RWPE2 (cell line): ENCODE results near the gene PRKAG2.

Source experiments
- ATAC-seq: fragments of 200-7000 bp; cut with Tn5 transposase; 3 replicates; pipeline ENCODE4 v1.9.1; 2021; ENCODE audit warnings: low read depth
- DNase-seq: peaks from one replicate; pipeline ENCODE4 v3.0.0-alpha.2; 2020; ENCODE audit warnings: low spot score
- H3K27ac ChIP-seq: fragments of 450-650 bp; 2 replicates; pipeline ENCODE4 v1.5.1; 2017; ENCODE audit warnings: mild to moderate bottlenecking; ENCODE audit not compliant: poor library complexity, severe bottlenecking
- H3K27me3 ChIP-seq: fragments of 250-450 bp; sonication (Bioruptor Pico); 2 replicates; pipeline ENCODE4 v1.5.1; 2021; ENCODE audit warnings: mild to moderate bottlenecking, moderate library complexity; ENCODE audit not compliant: insufficient read depth, poor library complexity, severe bottlenecking
- H3K36me3 ChIP-seq: fragments of 250-450 bp; sonication (Bioruptor Pico); 2 replicates; pipeline ENCODE4 v1.5.1; 2020; ENCODE audit warnings: low read depth, mild to moderate bottlenecking, moderate library complexity
- H3K4me1 ChIP-seq: fragments of 250-450 bp; sonication (Bioruptor Pico); 2 replicates; pipeline ENCODE4 v1.5.1; 2021; ENCODE audit warnings: mild to moderate bottlenecking, moderate library complexity; ENCODE audit not compliant: insufficient read depth, poor library complexity, severe bottlenecking
- H3K4me3 ChIP-seq: fragments of 250-450 bp; sonication (Bioruptor Pico); 2 replicates; pipeline ENCODE4 v1.5.1; 2021; ENCODE audit warnings: mild to moderate bottlenecking, moderate library complexity; ENCODE audit not compliant: severe bottlenecking
- H3K9me3 ChIP-seq: fragments of 250-450 bp; sonication (Bioruptor Pico); 2 replicates; pipeline ENCODE4 v1.5.1; 2021; ENCODE audit warnings: mild to moderate bottlenecking, moderate library complexity; ENCODE audit not compliant: severe bottlenecking
- TF ChIP-seq, protein P1 (sequence below): fragments of 450-650 bp; IDR thresholded peaks from one replicate; pipeline ENCODE4 v1.5.1; 2017; ENCODE audit warnings: mild to moderate bottlenecking, moderate library complexity; ENCODE audit not compliant: poor library complexity, severe bottlenecking

PRKAG2 gene

DNA sequence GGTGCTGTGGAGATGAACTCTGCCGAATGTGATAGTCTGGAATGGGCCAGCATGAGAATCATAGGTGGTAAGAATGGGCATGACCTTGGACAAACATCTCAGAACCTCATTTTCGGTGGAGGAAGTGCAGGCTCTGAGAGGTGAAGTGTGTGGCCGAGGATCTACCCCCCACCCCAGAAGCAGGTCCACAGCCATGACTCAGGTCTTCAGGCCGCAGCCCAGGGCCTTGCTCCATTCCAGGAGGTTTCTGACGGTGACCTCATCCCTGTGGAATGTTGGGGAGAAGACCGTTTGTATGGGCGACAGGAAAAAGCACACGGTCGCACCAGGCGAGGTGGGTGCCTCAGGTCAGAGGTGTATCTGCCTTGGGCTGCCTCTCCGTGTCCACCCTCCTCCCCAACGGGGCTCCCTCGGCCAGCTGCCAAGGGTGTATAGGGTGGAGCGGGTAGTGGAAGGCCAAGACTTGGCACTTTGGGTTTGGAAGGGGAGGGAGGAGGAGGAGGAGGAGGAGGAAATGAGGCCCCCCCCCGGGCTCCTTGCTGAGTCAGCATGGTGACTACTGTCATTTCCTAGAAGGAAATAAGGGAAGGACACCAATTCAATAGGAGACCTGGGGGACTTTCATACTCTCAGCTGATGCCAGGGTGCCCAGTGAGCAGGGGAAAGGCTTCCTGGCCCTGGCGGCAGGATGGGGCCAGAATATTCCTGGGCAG is 189.2 kb downstream of the PRKAG2 start:
- DNase-seq (peak; percentile 98), ATAC-seq (peak; percentile 94)
- TF ChIP-seq, protein P1, sequence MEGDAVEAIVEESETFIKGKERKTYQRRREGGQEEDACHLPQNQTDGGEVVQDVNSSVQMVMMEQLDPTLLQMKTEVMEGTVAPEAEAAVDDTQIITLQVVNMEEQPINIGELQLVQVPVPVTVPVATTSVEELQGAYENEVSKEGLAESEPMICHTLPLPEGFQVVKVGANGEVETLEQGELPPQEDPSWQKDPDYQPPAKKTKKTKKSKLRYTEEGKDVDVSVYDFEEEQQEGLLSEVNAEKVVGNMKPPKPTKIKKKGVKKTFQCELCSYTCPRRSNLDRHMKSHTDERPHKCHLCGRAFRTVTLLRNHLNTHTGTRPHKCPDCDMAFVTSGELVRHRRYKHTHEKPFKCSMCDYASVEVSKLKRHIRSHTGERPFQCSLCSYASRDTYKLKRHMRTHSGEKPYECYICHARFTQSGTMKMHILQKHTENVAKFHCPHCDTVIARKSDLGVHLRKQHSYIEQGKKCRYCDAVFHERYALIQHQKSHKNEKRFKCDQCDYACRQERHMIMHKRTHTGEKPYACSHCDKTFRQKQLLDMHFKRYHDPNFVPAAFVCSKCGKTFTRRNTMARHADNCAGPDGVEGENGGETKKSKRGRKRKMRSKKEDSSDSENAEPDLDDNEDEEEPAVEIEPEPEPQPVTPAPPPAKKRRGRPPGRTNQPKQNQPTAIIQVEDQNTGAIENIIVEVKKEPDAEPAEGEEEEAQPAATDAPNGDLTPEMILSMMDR = no peak
- Histone ChIP-seq H3K27me3 (no peaks in the 10 kb centered on the region), H3K9me3 (no peaks in the 10 kb centered on the region), H3K36me3 (no peaks in the 10 kb centered on the region), H3K4me1 (peaks cover 24% of the 10 kb centered on the region), H3K27ac (peak overlapping the region; percentile 87), H3K4me3 (no peak overlapping the region)

DNA sequence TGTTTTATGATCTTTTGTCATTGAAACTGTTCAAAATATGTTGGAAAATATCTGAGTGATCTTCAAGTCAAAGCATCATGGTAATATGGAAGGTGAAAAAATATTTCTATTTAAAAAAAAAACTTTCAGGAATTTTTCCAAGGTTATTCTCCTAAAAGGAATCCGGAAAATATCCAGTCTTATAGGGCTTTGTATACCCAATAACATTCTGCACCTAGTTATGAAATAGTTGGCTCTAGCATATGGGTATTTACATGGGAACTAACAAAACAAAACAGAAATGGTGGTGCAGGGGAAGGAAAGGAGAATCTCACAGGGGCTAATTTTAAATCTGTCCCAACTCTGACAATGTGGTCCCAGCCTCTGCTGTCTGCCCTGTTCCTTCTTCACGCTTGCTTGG is 190.1 kb downstream of the PRKAG2 start:
- peaks cover 24% of the 10 kb centered on the region for H3K4me1 ChIP-seq
- TF ChIP-seq, protein P1 = no peak

DNA sequence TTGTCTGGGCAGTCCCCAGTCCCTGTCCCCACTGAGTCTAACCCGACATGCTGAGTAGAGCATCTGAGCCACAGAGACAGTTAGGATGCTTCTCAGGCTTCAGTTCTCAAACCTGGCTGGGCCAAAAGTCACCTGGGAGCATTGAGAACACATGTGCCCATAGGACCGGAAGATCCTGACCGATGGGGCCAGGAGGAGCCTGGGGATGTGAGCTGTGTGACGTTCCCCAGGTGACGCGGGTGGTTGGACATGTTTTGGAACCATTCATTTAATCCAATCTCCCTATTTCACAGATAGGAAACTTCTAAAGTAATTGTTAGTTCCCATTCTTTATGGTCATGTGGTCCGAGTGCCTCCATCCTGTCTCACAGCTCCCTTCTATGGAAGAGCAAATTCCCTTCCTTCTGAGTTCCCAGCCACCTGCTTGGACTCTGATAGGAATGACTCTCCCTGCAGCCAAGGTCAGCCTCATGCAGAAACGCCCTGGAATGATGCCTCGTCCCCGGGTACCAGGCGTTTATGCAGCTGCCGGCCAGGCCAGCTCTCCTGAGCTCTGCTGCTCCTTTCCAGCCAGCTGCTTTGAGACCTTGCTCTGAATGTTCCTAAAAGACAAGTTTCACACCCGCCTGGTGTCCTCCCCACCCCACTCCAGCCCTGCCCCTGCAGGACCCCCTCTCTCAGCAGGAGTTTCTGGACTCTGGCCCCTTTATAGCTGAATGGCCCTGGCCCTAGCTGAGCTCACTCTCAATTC is 190.7 kb downstream of the PRKAG2 start:
- ATAC-seq (no peak), DNase-seq (no peak)
- Histone ChIP-seq H3K27me3 (no peaks in the 10 kb centered on the region), H3K4me1 (peaks cover 24% of the 10 kb centered on the region), H3K9me3 (no peaks in the 10 kb centered on the region), H3K36me3 (no peaks in the 10 kb centered on the region), H3K27ac (peak overlapping the region; percentile 87), H3K4me3 (no peak overlapping the region)
- TF ChIP-seq, protein P1 = no peak

More for the DNA sequence above, 190.1 kb downstream of the PRKAG2 start:
- ATAC-seq (no peak), DNase-seq (no peak)
- no peak overlapping the region for H3K4me3 ChIP-seq
- H3K9me3 ChIP-seq = no peaks in the 10 kb centered on the region
- peak overlapping the region; percentile 87 for H3K27ac ChIP-seq
- H3K27me3 ChIP-seq = no peaks in the 10 kb centered on the region
- no peaks in the 10 kb centered on the region for H3K36me3 ChIP-seq

DNA sequence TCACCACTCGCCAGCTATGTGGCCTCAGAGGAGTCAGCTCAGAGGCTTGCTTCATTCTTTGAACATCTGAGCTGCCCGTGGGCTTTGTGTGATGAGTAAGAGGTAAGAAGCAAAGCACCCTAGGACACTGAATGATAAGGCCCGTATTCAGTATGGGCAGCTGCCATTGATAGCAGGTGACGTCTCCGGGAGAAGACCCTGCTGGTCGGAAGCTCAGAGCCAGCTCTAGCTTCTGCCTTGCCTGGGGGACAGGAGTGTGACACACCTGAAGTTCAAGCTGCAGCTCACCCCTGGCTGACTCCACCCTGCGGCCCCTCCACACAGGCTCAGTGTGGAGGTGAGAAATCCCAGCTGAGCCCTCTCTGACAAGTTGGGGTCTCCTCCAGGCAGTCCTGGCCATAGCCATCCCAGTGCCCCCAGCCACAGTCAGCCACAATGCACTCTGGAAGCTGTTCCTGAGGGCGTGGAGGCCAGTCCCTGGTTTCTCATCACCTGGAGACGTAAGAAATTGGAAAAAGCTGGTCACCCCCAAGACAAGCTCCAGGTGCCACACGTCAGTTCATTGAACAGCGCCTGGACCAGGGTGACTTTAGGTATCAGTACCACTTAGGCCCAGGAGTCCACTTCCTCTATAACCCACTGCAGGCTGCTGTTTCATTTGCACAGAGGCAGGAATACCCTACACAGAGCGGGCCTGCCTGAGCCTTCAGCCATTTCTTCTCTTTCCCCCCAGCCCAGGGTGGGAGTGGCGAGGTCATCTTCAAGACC is 192.3 kb downstream of the PRKAG2 start:
- Histone ChIP-seq H3K9me3 (no peaks in the 10 kb centered on the region), H3K27ac (no peak overlapping the region), H3K4me1 (peaks cover 35% of the 10 kb centered on the region), H3K27me3 (no peaks in the 10 kb centered on the region), H3K36me3 (no peaks in the 10 kb centered on the region), H3K4me3 (no peak overlapping the region)
- DNase-seq (no peak), ATAC-seq (no peak)
- TF ChIP-seq, protein P1 = no peak
